GM12874 (cell line): ENCODE data around the gene RANBP6.

ENCODE experiments used
- TF ChIP-seq, protein P1 (sequence below): IDR thresholded peaks from 2 replicates; pipeline ENCODE4 v1.5.1; 2011; ENCODE audit warnings: low read depth, mild to moderate bottlenecking, control low read depth, low read length, moderate library complexity; ENCODE audit not compliant: insufficient read depth

RANBP6 gene

DNA sequence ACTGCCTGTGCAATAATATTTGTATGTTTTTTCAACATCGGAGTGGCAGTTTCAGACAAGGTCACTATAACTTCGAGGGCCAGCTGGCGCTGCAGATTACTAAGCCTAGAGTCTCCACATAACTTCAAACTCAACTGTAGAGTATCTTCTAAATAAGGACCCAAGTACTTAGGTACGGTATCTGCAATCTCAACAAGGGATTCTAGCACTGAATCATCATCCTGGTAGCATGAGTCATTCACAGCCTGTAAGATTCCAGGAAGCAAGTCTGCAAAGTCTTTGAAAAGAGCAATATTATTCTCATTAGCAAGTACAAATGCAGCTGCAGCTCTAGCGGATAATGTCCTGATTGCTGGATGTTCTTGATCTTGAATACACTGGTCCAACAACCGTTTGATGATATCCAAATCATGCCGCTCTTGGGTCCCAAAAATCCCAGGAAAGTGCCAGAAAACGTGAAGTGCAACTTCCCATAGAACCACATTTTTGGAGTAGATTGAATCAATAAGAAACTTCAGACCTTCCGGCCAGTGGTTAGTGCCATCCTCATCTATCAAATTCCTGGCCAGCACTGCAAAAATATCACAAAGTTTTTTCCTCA lies 654 bp downstream of the RANBP6 start:
- TF ChIP-seq, protein P1, sequence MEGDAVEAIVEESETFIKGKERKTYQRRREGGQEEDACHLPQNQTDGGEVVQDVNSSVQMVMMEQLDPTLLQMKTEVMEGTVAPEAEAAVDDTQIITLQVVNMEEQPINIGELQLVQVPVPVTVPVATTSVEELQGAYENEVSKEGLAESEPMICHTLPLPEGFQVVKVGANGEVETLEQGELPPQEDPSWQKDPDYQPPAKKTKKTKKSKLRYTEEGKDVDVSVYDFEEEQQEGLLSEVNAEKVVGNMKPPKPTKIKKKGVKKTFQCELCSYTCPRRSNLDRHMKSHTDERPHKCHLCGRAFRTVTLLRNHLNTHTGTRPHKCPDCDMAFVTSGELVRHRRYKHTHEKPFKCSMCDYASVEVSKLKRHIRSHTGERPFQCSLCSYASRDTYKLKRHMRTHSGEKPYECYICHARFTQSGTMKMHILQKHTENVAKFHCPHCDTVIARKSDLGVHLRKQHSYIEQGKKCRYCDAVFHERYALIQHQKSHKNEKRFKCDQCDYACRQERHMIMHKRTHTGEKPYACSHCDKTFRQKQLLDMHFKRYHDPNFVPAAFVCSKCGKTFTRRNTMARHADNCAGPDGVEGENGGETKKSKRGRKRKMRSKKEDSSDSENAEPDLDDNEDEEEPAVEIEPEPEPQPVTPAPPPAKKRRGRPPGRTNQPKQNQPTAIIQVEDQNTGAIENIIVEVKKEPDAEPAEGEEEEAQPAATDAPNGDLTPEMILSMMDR: no peak

DNA sequence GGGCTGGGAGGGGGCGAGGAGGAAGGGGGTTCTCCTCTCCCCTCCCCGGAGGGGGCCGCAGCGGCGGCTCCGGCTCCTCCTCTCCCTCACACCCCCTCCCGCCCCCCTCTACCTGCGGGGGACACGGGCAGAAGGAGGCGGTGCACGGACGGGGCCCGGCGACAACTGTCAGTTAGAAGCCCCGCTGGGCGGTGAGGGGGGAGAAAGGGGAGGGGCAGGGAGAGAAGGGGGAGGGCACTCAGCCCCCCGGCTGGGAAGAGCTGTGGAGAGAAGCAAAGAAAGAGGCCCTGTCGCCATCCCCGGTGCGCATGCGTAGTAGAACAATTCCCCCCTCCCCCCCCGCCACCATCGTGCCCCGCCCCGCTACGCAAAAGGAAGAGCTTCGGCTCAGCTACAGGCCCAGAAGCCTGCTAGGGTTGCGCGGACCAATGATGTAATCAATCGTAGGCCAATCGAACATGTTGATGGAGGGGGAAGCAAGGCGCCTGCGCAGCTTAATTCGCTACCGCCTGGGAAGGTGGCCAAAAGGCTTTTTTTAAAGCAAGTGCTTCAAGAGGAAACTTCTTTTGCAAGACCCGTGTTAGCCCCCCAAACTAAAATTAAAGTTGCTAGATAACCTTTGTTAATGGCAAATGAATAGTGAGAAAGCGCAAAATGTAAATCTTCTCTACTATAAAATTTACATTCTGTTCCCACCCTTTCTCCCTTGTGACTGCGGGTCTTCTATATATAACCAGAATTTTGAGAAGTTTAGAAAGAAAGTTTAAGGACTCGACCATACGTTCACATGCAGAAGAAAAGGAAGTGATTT lies 7.0 kb downstream of the RANBP6 start:
- TF ChIP-seq, protein P1: no peak

DNA sequence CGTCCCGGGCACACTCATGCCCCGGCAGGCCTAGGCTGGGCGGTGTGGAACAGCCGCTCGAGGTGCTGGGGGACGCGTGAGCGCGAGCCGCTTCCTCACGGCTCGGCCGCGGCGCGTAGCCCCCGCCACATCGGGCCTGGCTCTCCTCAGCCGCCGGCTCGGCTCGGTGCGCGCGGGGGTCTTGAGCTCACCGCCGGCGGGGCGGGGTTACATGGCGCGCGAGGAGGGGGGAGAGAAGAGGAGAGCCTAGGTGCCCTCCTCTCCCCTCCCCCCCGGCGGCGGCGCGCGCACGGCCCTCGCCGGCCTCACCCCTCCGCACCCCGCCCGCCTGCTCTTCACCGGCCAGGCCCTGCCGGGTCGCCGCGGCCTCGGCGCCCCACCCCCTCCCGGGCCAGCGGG lies 7.7 kb downstream of the RANBP6 start:
- TF ChIP-seq, protein P1: no peak

DNA sequence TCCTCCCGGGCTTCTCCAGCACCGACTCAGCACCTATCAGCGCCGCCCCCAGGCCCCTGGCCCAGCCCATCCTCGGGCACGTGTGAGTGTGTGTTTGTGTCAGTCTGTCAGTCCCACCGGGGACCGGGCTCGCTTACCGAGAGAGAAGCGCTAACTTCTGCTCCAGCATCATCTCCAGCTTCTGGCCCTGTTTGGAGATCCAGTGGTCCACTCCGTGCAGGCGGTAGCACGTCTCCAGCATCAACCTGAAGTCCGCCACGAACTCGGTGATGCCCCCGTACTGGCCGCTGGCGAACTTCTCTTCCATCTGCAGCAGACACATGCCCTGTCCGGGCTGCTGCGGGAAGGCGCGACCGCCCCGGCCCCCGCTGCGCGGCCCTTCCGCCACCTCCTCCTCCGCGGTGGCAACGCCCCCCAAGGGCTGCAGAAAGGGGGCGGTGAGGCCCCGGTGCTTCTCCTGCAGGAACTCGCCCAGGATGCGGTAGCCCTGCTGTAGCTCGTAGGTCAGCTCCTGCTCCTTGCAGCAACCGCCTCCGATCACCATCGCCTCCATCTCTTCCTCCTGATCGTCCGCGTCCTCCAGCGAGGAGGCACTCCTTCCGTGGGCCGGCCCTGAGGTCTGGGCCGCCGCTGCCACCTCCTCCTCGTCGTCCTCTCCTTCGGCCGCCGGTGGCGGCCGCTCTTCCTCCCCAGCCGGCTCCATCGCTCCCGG lies 8.2 kb downstream of the RANBP6 start:
- TF ChIP-seq, protein P1: no peak

DNA sequence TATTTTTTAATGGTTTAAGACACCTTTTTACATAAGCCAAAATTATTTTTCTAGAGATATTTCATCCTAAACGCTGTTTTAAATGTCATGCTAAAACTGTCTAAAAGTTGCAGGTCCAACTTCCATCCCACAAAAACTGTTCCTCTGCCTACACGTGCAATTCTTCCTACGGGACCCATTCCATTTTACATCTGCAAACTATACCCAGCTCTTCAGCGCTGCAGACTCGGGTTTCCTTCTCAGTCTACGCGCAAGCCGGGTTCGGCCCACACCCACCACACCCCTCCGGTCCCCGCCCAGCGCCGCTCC lies 8.7 kb downstream of the RANBP6 start:
- TF ChIP-seq, protein P1: no peak

DNA sequence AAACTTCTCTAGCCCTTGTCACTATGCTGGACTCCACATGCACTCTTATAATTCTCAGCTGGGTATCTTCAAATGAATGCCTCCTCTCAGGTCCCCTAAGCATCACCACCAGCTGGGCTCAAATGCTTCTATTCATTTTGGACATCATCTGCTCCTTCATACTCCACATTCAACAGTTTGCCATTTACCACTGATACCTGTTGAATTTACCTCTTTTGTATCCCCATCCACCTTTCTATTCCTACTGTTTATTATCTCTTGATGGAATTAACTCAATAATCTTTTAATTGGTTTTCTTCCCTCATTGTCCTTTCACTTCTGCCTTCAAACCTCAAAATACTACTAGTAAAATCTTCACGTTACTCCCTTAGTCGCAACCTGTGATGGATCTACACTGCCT lies 14.5 kb downstream of the RANBP6 start:
- TF ChIP-seq, protein P1: no peak

DNA sequence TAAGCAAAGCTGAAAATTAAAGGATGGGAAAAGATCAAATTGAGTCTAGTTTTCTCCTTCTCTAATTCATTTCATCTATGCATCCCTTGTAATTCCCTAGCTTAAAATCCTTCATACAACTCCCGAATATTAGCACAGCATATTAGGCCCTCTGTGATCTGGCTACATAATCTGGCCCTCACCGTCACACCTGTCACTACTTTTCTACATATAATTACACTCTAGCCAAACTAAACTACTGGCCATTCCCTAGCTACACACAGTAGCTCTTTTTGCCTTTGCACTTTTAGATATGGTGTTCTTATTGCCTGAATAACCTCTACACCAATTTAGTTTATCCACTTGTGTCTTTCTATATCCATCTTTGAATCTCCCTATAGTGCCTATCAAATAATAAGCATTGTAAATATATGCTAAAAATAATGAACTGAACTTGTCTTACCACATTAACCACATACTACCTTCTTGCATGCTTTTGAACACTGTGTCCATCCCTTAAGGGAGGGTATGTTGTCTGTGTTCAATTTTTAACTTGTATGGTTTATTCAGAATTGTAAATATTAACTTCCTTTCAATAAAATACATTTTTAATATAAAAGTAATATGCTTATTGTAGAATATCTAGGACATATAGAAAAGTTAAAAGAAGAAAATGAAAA lies 15.9 kb downstream of the RANBP6 start:
- TF ChIP-seq, protein P1: no peak
